ENCODE measurements around the gene PTPRQ. TPM values are rescaled to one million over a fixed set of nuclear protein-coding genes. Genes with fewer than 3 reads are reported as not detected.

PTPRQ gene
- total RNA-seq, 1 experiment from 2014 or later: not detected

DNA sequence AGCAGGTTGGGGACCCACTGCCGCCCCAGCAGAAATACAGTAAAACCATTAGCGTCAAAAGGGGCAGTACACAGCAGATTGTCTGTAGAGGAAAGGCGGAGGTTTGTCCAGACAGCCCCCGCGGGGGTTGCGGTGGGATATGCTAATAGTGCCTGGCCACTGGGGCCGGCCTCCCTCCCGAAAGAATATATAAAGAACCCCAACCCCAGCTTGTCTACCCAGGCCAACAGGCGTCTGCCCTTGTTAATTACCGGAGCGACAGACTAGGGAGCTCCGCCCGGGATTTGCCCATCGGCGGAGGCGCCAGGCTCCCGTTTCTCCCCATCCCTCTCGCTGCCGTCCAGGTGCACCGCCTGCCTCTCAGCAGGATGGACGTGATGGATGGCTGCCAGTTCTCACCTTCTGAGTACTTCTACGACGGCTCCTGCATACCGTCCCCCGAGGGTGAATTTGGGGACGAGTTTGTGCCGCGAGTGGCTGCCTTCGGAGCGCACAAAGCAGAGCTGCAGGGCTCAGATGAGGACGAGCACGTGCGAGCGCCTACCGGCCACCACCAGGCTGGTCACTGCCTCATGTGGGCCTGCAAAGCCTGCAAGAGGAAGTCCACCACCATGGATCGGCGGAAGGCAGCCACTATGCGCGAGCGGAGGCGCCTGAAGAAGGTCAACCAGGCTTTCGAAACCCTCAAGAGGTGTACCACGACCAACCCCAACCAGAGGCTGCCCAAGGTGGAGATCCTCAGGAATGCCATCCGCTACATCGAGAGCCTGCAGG lies 272.8 kb downstream of the PTPRQ start, which contains the start of gene MYF5:
MYF5 (plus strand) TSS at position 217 of the 774 bp plus-strand sequence; CDS start at position 369, 152 bp downstream.
- Histone ChIP-seq H3K4me1 (ENCODE audit: control insufficient read depth, insufficient read depth, low read length) (no peaks in the 10 kb centered on the region; the same call in 1 of the 2 replicates), H3K27ac (ENCODE audit: low read length) (no peak within 1 kb of the TSS), H3K27me3 (ENCODE audit: control insufficient read depth, insufficient read depth, low read length) (no peaks in the 10 kb centered on the region), H3K9me3 (ENCODE audit: control insufficient read depth, insufficient read depth, low read depth, low read length) (no peaks in the 10 kb centered on the region), H3K36me3 (ENCODE audit: control insufficient read depth, insufficient read depth, low read length) (no peaks in the 10 kb centered on the region), H3K4me3 (ENCODE audit: low read depth in 2 of 2, low read length in 2 of 2) (no peak within 1 kb of the TSS)
- ChIA-PET POLR2A (no interaction called here), CTCF (no interaction called here)
- no TSS peak for BruUV-seq (replicated peaks)
- DNase-seq (ENCODE audit: low read depth, low spot score) (no peak), ATAC-seq (no peak)
- in situ Hi-C loops (cut with HindIII; ENCODE audit: low pct_unique_long_range_greater_than_20kb, low sequenced_read_pairs): no loop called here
- TF ChIP-seq POLR2AphosphoS5 (IDR thresholded peaks at IDR 0.05; ENCODE audit: low read depth, low read length): no peak
- TF ChIP-seq, protein P1, sequence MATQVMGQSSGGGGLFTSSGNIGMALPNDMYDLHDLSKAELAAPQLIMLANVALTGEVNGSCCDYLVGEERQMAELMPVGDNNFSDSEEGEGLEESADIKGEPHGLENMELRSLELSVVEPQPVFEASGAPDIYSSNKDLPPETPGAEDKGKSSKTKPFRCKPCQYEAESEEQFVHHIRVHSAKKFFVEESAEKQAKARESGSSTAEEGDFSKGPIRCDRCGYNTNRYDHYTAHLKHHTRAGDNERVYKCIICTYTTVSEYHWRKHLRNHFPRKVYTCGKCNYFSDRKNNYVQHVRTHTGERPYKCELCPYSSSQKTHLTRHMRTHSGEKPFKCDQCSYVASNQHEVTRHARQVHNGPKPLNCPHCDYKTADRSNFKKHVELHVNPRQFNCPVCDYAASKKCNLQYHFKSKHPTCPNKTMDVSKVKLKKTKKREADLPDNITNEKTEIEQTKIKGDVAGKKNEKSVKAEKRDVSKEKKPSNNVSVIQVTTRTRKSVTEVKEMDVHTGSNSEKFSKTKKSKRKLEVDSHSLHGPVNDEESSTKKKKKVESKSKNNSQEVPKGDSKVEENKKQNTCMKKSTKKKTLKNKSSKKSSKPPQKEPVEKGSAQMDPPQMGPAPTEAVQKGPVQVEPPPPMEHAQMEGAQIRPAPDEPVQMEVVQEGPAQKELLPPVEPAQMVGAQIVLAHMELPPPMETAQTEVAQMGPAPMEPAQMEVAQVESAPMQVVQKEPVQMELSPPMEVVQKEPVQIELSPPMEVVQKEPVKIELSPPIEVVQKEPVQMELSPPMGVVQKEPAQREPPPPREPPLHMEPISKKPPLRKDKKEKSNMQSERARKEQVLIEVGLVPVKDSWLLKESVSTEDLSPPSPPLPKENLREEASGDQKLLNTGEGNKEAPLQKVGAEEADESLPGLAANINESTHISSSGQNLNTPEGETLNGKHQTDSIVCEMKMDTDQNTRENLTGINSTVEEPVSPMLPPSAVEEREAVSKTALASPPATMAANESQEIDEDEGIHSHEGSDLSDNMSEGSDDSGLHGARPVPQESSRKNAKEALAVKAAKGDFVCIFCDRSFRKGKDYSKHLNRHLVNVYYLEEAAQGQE (IDR thresholded peaks at IDR 0.05; ENCODE audit: insufficient read depth in 1 of 2, low read depth in 2 of 2, low read length in 1 of 2): no peak
- TF ChIP-seq SIN3A (IDR thresholded peaks at IDR 0.05; ENCODE audit: borderline replicate concordance, insufficient read depth, low read depth, low read length): no peak
- no peak for TF ChIP-seq TCF7L2 (IDR thresholded peaks at IDR 0.05; ENCODE audit: low read depth, low read length)
- intact Hi-C loops (cut with micrococcal nuclease; ENCODE audit: unreplicated experiment): no loop called here

DNA sequence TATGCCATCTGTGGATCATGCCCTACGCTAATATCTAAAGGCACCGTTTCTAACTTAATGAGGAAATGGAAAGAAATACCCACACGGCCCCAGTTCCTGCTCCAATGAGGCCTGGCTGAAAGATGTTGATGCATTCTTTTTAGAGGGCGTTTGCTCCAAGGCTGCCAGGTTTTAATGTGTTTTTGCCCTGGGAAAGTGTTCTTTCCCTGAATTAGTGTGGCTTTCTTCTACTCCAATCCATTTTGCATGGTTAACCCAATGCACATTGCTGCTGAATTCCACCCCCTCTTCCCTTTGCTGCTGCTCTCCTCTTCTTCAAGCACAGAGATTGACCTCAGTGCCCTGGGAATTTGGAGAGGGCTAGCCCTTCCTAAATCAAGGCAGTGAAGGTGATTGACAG lies 273.8 kb downstream of the PTPRQ start:
- DNase-seq (ENCODE audit: low read depth, low spot score) (no peak), ATAC-seq (no peak)
- in situ Hi-C loops (cut with HindIII; ENCODE audit: low pct_unique_long_range_greater_than_20kb, low sequenced_read_pairs): no loop called here
- no peaks in the 10 kb centered on the region; the same call in 1 of the 2 replicates for H3K4me1 ChIP-seq (ENCODE audit: control insufficient read depth, insufficient read depth, low read length)
- BruUV-seq (replicated peaks): no TSS peak
- CTCF ChIA-PET: no interaction called here
- no peak overlapping the region for H3K4me3 ChIP-seq (ENCODE audit: low read depth in 2 of 2, low read length in 2 of 2)
- H3K9me3 ChIP-seq (ENCODE audit: control insufficient read depth, insufficient read depth, low read depth, low read length): no peaks in the 10 kb centered on the region
- no peak overlapping the region for H3K27ac ChIP-seq (ENCODE audit: low read length)
- intact Hi-C loops (cut with micrococcal nuclease; ENCODE audit: unreplicated experiment): no loop called here
- POLR2A ChIA-PET: no interaction called here
- H3K27me3 ChIP-seq (ENCODE audit: control insufficient read depth, insufficient read depth, low read length): no peaks in the 10 kb centered on the region
- TF ChIP-seq, protein P2, sequence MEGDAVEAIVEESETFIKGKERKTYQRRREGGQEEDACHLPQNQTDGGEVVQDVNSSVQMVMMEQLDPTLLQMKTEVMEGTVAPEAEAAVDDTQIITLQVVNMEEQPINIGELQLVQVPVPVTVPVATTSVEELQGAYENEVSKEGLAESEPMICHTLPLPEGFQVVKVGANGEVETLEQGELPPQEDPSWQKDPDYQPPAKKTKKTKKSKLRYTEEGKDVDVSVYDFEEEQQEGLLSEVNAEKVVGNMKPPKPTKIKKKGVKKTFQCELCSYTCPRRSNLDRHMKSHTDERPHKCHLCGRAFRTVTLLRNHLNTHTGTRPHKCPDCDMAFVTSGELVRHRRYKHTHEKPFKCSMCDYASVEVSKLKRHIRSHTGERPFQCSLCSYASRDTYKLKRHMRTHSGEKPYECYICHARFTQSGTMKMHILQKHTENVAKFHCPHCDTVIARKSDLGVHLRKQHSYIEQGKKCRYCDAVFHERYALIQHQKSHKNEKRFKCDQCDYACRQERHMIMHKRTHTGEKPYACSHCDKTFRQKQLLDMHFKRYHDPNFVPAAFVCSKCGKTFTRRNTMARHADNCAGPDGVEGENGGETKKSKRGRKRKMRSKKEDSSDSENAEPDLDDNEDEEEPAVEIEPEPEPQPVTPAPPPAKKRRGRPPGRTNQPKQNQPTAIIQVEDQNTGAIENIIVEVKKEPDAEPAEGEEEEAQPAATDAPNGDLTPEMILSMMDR (IDR thresholded peaks at IDR 0.05): no peak
- TF ChIP-seq, protein P1 (IDR thresholded peaks at IDR 0.05; ENCODE audit: insufficient read depth in 1 of 2, low read depth in 2 of 2, low read length in 1 of 2): no peak
- TF ChIP-seq SIN3A (IDR thresholded peaks at IDR 0.05; ENCODE audit: borderline replicate concordance, insufficient read depth, low read depth, low read length): no peak
- no peak for TF ChIP-seq TCF7L2 (IDR thresholded peaks at IDR 0.05; ENCODE audit: low read depth, low read length)
- no peak for TF ChIP-seq POLR2AphosphoS5 (IDR thresholded peaks at IDR 0.05; ENCODE audit: low read depth, low read length)
- H3K36me3 ChIP-seq (ENCODE audit: control insufficient read depth, insufficient read depth, low read length): no peaks in the 10 kb centered on the region

All from Panc1 (cell line).